Mammary epithelial cell (primary cell): ENCODE data around the gene RNF150.

ENCODE experiments used
- EZH2 ChIP-seq: IDR thresholded peaks from 2 replicates; pipeline ENCODE4 v1.6.1; 2012; ENCODE audit warnings: low read length, inconsistent platforms, borderline replicate concordance
- TF ChIP-seq, protein P1 (sequence below), 2 donors: IDR thresholded peaks in 1 of 2; conservative IDR thresholded peaks in 1 of 2; 2 replicates each; pipeline ENCODE4 v1.5.1; 2011 to 2012; ENCODE audit warnings: inconsistent platforms in 2 of 2, low read length in 2 of 2, mild to moderate bottlenecking in 2 of 2, control low read depth in 1 of 2, low read depth in 1 of 2; ENCODE audit not compliant: insufficient read depth in 1 of 2; ENCODE audit errors: extremely low read depth in 1 of 2

DNA sequence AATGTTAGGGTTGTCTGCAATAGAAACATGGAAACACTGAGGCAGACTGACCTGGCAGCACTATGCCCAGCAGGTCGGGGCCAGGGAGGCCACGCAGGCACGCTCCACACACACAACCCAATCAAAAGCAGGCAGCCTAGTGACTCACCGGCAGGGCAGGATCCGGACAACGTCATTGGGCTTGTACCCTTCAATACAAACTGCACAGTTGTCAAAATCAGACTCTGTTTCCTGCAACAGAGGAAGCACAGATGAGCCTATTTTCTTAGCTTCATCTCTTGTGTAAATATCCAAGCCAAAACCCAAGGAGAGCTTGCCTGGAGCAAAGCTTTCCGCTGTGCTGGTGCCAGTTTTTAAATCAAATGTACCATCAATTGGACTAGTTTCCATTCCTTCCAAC, 185.8 kb downstream of the RNF150 start:
- TF ChIP-seq EZH2 = no peak
- TF ChIP-seq, protein P1, sequence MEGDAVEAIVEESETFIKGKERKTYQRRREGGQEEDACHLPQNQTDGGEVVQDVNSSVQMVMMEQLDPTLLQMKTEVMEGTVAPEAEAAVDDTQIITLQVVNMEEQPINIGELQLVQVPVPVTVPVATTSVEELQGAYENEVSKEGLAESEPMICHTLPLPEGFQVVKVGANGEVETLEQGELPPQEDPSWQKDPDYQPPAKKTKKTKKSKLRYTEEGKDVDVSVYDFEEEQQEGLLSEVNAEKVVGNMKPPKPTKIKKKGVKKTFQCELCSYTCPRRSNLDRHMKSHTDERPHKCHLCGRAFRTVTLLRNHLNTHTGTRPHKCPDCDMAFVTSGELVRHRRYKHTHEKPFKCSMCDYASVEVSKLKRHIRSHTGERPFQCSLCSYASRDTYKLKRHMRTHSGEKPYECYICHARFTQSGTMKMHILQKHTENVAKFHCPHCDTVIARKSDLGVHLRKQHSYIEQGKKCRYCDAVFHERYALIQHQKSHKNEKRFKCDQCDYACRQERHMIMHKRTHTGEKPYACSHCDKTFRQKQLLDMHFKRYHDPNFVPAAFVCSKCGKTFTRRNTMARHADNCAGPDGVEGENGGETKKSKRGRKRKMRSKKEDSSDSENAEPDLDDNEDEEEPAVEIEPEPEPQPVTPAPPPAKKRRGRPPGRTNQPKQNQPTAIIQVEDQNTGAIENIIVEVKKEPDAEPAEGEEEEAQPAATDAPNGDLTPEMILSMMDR (conservative IDR thresholded peaks at IDR 0.05 in 1 of 2, IDR thresholded peaks at IDR 0.05 in 1 of 2; ENCODE audit: extremely low read depth in 1 of 2, insufficient read depth in 1 of 2, low read depth in 1 of 2, low read length in 2 of 2) = no peak
